HG02763 (cell line): ENCODE results near the gene TCP11.

Source experiments
- ATAC-seq: cut with Tn5 transposase; IDR thresholded peaks from one replicate; pipeline ENCODE4 v1.9.1; 2021; ENCODE audit warnings: mild to moderate bottlenecking, moderate library complexity; ENCODE audit not compliant: unreplicated experiment

Gene TCP11

DNA sequence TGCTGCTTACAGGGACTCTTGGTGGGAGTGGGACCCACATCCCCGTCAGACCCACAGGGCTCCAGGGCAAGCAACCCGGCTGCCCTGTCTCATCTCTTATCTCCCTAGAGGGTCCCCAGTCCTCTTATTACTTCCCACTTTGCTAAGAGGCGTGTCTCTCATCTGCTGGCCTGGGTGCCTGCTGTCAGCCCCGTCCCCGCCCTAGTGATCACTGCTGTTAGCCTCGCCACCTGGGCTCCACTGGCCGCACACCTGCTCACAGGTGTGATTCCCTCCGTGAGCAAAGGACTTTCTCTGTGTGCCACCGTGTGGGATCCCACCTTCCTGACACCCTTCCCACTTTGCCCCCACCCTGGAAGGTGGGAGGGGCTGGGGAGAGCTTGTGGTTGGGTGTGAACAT lies 57.6 kb downstream of the TCP11 start:
- ATAC-seq, result no peak

DNA sequence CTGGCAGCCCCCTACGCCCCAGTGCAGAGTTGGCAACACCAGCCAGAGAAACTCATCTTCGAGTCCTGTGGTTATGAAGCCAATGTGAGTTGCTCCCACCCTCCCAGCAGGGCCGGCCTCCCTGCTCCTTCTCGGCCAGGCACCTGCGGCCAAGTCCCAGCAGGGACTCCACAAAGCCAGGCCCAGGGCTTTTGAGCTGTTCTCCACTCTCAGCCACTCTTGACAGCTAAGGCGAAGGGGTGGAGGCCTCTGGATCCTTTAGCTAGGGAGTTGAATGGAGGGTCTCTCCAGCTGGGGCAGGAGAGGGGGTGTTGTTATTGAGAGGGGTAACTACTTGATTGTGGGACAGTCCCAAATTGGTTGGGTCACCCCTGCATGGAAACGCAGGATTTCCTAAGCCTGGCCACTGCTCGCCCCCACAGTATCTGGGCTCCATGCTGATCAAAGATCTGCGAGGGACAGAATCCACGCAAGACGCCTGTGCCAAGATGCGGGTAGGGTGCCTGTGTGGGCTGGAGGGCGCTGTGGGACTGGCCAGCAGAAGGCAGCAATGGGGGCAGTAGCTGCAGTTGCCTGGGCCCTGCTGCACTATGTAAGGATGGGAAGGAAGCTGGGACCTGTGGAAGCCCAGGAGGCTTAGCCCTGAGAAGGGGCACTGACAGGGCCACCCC lies 58.3 kb downstream of the TCP11 start:
- ATAC-seq, result no peak

DNA sequence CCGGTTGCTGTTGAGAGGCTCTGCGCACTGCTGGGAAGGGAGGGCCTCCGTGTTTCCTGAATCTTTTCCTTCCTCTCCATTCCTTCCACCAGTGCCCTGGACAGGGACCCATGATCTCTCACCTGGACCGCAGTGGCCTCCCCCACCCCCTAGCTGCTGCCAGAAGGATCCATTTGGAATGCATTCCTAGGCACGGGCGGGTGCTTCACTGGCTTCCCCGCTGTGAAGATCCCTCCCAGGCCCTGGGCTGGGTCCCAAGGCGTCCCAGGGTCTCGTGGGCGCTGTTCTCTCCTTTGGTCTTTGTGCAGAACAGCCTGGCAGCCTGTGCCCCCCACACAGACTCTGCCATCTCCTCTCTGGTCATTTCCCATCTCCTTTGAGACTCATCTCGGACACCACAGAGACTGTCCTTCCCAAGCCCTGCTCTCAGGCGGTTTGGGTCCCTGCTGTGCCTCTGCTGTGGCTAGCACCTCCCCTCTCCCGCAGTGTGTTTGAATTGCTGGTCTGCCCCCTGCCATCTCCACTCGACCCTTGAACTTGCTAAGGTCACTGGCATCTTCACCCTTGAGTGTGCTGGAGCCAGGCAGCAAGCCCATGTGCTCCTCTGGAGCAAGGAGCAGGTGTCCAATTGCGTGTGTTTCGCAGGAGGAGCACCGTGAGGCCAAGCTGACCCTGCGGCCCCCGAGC lies 59.0 kb downstream of the TCP11 start:
- ATAC-seq, result no peak

DNA sequence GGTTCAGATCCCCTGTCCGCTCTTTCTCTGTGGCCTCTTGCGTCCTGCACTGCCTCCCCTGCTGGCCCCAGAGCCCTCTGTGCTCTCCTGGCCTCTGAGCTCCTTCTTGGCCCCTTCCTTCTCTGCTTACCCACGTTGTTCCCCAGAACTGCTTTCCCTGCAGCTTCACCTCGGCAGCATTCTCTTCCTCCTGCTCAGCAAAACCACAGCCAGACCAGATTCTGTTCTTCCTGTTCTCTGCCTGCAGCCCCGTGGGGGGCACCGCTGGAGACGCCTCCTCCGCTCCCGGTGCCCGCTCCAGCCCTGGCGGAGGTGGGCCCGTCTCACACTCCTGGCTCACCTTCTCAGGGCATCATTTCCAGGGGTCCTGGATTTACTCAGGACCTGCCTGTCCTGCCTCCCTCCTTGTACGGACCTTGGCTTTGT lies 59.7 kb downstream of the TCP11 start:
- ATAC-seq, result no peak

DNA sequence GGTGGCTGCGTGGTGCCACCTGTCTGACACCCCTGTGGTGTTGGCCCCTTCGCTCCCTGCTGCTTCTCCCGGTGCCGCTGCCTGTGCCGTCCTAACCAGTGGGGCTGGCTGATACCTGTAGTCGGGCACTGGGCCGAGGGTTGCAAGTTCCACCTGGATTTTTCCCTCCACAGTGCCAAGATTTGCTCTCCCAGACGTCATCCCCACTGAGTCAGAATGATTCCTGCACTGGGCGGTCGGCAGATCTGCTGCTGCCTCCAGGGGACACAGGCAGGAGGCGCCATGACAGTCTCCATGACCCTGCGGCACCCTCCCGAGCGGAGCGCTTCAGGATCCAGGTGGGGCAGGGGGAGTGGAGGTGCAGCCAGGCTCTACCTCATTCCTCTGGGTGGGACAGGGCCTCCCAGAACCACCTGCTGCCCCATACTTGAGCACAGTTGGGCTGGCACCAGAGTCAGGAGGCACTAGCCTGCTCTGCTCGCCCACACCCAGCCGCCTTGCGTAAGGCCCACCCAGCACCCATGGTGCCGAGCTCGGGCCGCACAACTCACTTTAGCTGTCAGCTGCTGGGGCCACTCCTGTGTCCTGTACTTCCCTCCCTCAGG lies 60.2 kb downstream of the TCP11 start:
- no peak for ATAC-seq

DNA sequence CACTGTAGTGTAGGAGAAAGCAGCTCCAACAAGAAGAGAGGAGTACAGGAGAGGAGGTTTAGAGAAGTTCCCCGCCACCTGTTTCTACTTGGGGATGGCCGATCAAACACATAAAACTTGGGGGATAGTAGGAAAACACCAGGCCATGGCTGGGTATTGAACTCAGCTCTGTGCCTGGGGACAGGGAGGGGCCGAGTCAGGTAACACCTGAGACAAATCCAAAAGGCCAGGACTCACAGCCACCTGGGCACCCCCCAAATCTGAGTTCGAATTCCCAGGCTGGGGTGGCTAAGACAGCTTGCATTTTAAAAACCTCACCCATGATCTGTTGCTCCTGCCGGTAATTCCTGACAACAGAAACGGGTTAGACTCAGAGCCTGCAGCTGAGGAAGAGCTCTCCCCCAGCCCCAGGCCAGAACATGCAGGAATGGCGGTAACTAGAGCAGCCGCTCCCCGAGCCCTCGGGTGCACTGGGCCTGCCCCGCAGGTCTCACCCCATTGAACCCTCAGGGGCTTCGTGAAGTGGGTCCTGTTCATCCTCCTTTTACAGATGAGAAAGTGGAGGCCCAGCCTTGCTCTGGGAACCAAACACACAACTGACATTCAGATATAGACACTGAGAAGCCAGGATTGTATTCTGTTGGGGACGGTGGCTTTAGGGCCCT lies 61.0 kb downstream of the TCP11 start:
- no peak for ATAC-seq

DNA sequence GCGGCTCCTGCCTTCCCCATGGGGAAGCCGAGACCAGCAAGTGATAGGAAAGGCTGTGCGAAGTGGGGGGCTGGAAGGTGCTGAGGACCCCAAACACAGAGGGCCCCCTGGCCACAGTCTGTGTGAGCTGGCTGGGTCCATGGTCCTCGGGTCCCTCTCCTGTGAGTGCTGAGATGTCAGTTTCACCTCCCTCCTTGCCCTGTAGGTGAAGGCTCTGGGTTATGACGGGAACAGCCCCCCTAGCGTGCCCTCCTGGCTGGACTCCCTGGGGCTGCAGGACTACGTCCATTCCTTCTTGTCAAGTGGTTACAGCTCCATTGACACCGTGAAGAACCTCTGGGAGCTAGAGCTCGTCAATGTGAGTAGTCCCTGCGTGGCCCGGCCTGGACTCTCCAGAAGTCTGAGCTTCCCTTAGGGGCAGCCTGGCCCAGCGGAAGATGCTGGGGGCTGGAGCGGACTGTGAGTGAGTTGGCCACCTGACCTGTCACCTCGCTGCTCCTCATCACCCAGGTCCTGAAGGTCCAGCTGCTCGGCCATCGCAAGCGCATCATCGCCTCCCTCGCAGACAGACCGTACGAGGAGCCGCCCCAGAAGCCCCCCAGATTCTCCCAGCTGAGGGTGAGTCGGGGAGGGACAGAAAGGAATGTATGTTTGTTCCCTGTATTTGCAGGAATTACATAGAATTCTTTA lies 61.7 kb downstream of the TCP11 start:
- no peak for ATAC-seq

DNA sequence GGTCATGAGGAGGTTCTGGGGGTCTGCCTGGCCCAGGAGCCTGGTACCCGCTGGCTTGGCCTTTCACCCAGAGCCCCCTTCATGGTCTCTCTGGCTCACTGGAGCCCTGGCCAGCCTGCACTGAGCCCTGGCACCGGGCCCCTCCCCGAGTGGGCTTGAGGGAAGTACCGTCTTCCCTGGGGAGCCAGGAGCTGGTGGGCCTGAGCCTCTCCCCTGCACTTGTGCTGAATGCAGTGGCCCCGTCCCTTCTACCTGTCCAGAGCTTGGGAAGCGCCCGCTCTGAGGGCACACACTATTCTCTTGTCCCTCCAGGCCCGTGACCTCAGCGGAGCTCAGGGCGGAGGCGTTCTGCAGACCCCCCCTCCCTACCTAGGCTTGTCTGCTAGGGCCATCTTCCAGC lies 62.2 kb downstream of the TCP11 start:
- ATAC-seq, result no peak

DNA sequence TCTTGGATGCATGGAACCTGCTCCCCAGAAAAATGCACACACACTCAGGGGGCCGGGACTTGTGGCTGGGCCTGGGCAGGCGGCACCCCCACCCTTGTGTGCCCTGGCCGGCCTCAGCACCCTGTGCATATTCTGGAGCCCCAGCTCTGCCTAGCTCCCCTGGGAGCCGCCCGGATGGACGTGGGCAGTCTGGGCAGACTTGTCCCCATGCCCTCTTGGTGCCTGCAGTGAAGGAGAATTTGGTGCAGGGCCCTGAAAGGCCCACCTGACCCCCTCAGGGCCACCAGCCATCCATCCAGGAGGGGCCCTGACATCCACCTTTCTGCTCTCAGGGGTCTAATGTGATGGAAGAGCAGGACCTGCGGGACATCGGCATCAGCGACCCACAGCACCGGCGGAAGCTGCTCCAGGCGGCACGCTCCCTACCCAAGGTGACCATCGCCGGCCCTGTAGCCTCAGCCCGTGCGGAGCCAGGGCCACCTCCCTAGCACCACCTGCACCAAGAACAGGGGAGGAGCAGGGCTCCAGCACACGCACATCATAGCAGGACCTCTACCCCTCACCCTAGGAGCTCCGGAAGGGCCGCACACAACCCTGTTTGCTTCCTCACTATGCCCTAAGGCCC lies 62.8 kb downstream of the TCP11 start:
- no peak for ATAC-seq

DNA sequence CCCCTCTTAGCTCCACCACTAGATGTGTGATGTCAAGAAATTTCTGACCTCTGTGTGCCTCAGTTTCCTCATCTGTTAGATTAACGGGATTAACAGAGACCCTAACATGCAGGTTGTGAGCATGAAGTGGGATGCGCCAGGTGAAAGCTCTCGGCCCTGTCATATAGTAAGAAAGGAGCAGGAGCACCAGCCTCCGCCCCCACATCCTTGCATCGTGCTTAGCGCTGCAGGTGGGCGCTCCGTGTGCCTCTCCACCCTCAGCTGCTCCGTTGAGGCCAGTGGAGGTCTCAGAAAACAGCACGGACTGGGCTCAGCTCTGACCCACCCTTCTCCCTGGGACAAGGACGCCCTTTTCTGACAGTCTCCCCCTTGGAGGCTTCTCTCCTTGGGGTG lies 63.4 kb downstream of the TCP11 start:
- no peak for ATAC-seq

DNA sequence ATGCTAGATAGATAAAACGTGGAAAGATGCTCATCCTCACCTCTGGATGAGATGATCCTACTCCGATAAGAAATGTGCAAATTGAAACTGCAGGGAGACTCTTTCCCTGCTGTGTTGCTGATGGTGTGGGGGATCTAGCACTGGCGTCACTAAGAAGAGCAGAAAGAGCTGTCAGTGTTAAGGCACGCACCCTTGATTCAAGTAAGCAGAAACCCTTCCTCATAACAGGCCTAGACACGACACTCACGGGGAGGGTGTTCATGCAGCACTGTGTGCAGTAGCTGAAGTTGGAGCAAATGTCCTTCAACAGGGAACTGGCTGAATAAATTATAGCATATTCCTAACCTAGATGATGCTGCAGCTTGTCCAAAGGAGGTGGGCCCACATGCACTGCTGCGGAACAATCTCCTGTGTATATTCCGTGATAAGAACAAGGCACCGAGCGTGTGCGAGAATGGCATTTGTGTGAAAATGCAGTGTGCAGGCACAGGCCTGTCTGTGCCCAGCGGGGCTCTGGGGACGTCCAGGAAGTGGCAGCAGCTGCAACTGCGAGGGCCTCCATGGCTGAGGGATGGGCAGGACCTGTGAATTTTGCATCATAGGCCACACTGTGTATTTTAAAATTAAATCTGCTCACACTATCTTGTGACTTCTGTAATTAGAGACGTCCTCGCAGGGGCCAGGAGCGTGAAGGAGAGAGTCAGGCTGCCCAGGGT lies 64.0 kb downstream of the TCP11 start:
- no peak for ATAC-seq

DNA sequence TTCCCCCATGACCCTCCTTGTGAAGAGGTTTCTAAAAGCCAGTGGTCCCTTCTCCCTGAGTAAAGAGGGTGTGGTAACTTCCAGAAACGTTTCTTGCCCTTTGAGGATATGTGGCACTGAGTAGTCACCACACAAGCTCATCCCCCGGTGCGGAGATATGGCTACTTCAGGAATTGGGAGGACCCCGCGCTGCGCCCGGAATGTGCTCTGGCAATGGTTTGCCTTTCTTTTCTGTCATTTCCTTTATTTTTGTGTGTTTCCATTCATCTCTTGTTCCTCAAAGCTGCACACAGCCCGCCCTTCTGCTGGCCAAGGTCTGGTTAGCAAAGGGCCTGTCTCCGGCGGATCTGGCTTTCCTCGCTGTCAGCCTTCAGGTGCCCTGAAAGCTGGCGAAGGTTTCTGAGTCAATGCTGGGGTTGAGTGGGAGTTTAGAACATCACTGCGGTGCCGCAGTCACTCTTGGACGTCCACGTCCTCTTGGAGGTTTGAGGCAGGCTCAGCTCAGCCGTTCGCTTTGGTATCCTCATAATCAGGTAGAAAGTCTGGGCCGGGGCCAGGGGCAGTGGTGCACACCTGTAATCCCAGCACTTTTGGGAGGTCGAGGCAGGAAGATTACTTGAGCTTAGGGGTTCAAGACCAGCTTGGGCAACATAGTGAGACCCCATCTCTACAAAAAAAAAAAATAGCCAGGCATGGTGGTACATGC lies 67.2 kb downstream of the TCP11 start:
- ATAC-seq, result no peak

DNA sequence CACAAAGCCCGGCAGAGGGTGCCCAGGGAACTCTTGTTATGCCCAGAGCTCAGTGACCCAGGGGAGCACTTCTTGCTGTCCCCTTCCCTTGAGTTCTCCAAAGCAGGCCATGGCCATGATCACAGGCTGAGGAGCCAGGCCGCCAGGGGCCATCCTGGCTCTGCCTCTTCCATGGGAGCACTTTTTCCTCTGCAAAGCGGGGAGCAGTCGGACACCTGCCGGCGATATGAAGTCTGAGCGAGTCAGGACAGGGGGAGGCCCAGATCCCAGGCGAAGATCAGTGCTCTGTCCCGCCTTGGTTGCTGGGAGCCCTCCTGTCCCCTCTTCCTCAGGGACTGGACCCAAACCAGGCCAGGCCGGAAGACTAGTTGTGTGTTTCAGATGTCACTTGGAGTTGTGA lies 67.9 kb downstream of the TCP11 start:
- ATAC-seq, result no peak

DNA sequence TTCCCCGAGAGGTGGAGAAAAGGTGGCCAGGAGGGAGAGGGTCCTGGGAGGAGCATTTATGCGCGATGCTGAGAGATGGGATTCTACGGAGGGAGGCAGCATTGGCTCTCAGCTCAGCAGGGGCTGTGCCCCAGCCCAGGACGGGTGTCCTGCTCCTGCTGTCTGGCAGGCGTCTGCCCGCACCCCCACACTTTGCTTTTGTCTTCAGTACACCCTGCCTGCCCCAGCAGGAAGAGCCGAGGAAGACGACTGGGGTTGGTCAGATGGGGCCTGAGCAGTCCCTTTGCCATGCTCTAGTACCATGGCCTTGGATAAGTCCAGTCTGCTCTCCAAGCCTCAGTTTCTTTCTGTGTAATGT lies 68.5 kb downstream of the TCP11 start:
- ATAC-seq, result no peak

DNA sequence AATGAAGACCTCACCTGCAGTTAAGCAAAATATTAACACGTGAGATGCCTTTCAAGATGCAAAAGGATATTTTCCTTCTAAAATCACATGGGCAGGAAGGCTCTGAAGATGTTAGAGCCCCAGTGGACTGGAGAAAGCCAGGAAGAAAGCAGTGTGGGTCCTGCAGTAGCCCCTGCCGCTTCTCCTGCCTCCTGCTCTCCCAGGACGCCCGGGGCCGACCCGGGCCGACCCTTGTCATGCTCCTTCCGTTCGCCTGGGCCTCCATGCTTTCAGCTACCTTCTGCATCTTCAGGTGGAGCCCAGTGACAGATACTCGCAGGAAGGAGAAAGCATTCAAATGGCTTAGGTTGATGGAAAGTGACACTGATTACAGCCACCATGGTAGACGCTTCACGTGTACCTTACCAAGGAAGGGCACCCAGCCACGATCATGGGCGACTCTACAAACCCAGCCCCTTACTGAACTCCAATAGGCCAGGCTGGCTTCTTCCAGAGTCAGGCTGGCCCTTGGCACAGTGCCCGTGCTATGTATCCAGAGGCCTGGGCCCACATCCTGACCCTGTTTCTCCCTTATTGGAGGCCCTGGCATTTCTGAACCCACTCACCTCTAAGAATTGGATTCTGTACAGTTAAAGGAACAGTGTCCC lies 69.0 kb downstream of the TCP11 start:
- ATAC-seq, result no peak

DNA sequence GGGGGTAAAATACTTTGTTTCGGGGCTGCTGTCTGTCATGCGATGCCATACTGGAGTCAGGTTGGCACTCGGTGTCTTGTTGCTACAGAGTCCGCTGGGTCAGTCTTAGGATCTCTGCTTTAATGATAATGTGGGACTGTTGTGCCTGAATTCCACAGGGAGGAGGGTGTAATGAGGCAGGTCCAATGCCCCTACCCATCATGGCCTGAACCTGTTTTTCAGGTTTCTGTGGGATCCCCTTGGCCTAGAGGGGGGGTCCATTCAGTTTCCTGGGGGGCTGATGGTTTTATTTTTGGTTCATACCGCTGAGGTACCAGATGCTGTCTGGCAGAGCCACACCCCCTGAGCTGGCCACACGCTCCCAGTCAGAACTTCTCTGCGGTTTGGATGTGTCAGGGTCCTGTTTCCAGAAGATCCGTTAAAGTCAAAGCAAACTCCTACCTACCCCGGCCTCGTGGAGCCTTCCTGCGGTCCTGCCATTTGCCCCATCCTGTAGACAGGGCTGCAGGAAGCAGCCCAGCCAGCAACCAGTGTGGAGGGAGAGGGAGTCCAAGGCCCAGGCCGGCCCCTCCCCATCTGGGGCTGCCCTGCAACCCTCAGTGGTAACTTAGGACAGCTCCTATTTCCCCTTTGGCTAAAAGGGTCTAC lies 69.7 kb downstream of the TCP11 start:
- no peak for ATAC-seq

DNA sequence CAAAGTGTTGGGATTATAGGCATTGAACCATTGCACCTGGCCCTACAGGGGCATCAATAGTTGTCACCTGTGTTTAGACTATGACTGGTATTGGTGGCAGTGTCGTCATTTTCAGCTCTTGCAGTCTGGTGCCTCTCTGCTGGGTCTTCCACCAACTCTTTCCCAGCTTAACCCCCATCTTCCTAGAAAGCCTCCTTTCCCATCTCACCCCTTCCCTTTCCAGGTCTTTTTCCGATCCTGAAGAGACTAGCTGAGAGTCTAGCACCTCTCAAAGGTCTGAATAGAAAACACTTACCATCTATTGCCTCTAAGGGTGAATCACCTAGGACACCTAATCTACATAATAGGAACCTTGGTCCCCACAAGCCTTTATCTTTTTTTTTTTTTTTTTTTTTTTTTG lies 71.0 kb downstream of the TCP11 start:
- no peak for ATAC-seq

DNA sequence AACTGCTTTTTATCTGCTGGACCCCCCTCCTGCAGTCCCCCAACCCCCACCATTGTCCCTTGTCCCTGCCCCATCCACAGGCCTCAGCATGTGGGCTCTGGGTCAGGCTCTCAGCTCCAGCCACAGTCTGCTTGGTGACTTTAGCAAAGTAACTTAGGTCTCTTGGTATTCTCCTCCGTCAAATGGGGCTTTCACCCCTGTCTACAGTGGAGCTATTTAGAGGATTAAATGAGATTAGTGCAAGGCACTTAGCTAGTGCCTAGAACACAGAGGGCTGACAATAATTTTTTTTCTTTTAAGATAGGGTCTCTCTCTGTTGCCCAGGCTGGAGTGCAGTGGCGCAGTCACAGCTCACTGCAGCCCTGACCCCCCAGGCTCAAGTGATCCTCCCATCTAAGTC lies 71.9 kb downstream of the TCP11 start:
- no peak for ATAC-seq

DNA sequence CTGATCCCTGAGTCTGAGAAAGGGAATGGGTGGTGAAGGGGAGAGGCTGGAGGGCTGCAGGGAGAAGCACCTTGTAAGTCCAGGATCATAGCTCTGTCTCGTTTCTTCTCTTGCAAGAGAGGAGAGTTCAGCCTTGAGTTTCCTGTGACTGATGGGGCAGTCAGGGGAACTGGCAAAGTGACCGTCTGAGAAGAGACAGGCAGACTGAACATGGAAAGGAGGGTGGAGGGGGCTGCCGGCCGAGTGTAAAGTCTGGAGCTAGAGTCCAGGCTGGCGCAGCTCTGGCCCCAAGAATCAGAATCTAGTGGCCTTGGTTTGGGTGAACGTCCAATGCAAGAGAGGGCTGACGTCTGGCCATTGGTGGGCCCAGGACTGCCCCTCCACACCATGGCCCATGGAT lies 72.5 kb downstream of the TCP11 start:
- no peak for ATAC-seq
